PFSK-1 (cell line): ENCODE data around the gene APOBEC3B.

Source experiments
- SIN3A ChIP-seq: IDR thresholded peaks from 2 replicates; pipeline ENCODE4 v1.6.1; 2012; ENCODE audit warnings: mild to moderate bottlenecking, low read length, moderate library complexity, borderline replicate concordance; ENCODE audit not compliant: insufficient read depth
- TF ChIP-seq, protein P1 (sequence below), 2 experiments: IDR thresholded peaks; 2 replicates each; pipeline versions ENCODE4 v1.6.1 to v1.8.0; 2011 to 2012; ENCODE audit warnings: low read depth in 2 of 2, low read length in 2 of 2, control low read depth in 1 of 2, inconsistent platforms in 1 of 2, mild to moderate bottlenecking in 1 of 2, moderate library complexity in 1 of 2; ENCODE audit not compliant: insufficient read depth in 1 of 2

GRCh38 chr22:38950527-38951295 lies 31.4 kb upstream of the APOBEC3B start:
- TF ChIP-seq, protein P1, sequence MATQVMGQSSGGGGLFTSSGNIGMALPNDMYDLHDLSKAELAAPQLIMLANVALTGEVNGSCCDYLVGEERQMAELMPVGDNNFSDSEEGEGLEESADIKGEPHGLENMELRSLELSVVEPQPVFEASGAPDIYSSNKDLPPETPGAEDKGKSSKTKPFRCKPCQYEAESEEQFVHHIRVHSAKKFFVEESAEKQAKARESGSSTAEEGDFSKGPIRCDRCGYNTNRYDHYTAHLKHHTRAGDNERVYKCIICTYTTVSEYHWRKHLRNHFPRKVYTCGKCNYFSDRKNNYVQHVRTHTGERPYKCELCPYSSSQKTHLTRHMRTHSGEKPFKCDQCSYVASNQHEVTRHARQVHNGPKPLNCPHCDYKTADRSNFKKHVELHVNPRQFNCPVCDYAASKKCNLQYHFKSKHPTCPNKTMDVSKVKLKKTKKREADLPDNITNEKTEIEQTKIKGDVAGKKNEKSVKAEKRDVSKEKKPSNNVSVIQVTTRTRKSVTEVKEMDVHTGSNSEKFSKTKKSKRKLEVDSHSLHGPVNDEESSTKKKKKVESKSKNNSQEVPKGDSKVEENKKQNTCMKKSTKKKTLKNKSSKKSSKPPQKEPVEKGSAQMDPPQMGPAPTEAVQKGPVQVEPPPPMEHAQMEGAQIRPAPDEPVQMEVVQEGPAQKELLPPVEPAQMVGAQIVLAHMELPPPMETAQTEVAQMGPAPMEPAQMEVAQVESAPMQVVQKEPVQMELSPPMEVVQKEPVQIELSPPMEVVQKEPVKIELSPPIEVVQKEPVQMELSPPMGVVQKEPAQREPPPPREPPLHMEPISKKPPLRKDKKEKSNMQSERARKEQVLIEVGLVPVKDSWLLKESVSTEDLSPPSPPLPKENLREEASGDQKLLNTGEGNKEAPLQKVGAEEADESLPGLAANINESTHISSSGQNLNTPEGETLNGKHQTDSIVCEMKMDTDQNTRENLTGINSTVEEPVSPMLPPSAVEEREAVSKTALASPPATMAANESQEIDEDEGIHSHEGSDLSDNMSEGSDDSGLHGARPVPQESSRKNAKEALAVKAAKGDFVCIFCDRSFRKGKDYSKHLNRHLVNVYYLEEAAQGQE (IDR thresholded peaks at IDR 0.05; ENCODE audit: insufficient read depth in 1 of 2, low read depth in 2 of 2, low read length in 2 of 2) = no peak
- TF ChIP-seq SIN3A = no peak
